Measurements from ENCODE around the gene GNAQ. TPM values are rescaled to one million over a fixed set of nuclear protein-coding genes. Genes with fewer than 3 reads are reported as not detected.

Gene GNAQ
- total RNA-seq, 1 experiment from 2014 or later, result 28.7 TPM

GRCh38 chr9:77759391-77759790 lies 272.2 kb downstream of the GNAQ start:
- intact Hi-C loops (cut with micrococcal nuclease), result no loop called here
- Histone ChIP-seq H3K9me2 (ENCODE audit: insufficient read depth) (no peaks in the 10 kb centered on the region), H3K9me3 (ENCODE audit: control insufficient read depth in 1 of 2, insufficient read depth in 1 of 2, low read depth in 1 of 2, low read length in 2 of 2) (no peaks in the 10 kb centered on the region), H4K20me1 (ENCODE audit: insufficient read depth) (no peaks in the 10 kb centered on the region), H3K4me1 (ENCODE audit: control insufficient read depth in 1 of 2, insufficient read depth in 2 of 2, low read length in 2 of 2) (no peaks in the 10 kb centered on the region), H3K79me2 (ENCODE audit: insufficient read depth, low read length) (no peaks in the 10 kb centered on the region), H3K4me2 (ENCODE audit: low read length) (no peak overlapping the region), H3K9ac (ENCODE audit: low read length) (no peak overlapping the region), H2AFZ (ENCODE audit: low read depth, low read length, poor library complexity, severe bottlenecking) (no peak overlapping the region), H3K4me3 (replicated peaks in 1 of 2; ENCODE audit: low read depth in 1 of 2, low read length in 2 of 2) (no peak overlapping the region), H3K27ac (ENCODE audit: low read depth, low read length) (no peak overlapping the region), H3K36me3 (ENCODE audit: control insufficient read depth in 1 of 2, insufficient read depth in 2 of 2, low read length in 2 of 2) (no peaks in the 10 kb centered on the region), H3K27me3 (ENCODE audit: insufficient read depth, low read length) (no peaks in the 10 kb centered on the region)
- TF ChIP-seq POLR2AphosphoS5 (IDR thresholded peaks at IDR 0.05; ENCODE audit: low read depth, low read length) (no peak), SP1 (IDR thresholded peaks at IDR 0.05; ENCODE audit: low read depth) (no peak), ZNF274 (IDR thresholded peaks at IDR 0.05; ENCODE audit: low read depth, low read length) (no peak), POLR2A (IDR thresholded peaks at IDR 0.05; ENCODE audit: borderline replicate concordance, extremely low read depth, insufficient read depth, insufficient read length) (no peak), EZH2phosphoT487 (IDR thresholded peaks at IDR 0.05; ENCODE audit: borderline replicate concordance) (no peak), TCF7L2 (IDR thresholded peaks at IDR 0.05; ENCODE audit: borderline replicate concordance, extremely low read depth, insufficient read depth, insufficient read length) (no peak), EGR1 (IDR thresholded peaks at IDR 0.05; ENCODE audit: low read depth) (no peak), CEBPB (IDR thresholded peaks at IDR 0.05; ENCODE audit: low read depth) (no peak), YY1 (IDR thresholded peaks at IDR 0.05; ENCODE audit: extremely low read depth, insufficient replicate concordance, low read depth, low read length) (no peak)
- ChIA-PET POLR2A (no interaction called here), CTCF (no interaction called here), RAD21 (ENCODE audit: low non-redundant PET in 1 of 2, low total read pairs in 2 of 2, uncharacterized antibody in 2 of 2, unreplicated experiment in 2 of 2) (no interaction called here)
- ATAC-seq (no peak), DNase-seq (ENCODE audit: low read depth, low spot score) (no peak)
- BruUV-seq (replicated peaks), result no TSS peak

- peak; percentile 49; the same call in 1 of the 2 replicates for ATAC-seq
- no TSS peak for BruUV-seq (replicated peaks)
These were observed 275.2 kb downstream of the GNAQ start for GRCh38 chr9:77756449-77756848.

More at GRCh38 chr9:77756449-77756848, 275.2 kb downstream of the GNAQ start:
- Histone ChIP-seq H3K4me1 (ENCODE audit: control insufficient read depth in 1 of 2, insufficient read depth in 2 of 2, low read length in 2 of 2) (no peaks in the 10 kb centered on the region), H3K4me2 (ENCODE audit: low read length) (no peak overlapping the region), H3K79me2 (ENCODE audit: insufficient read depth, low read length) (no peaks in the 10 kb centered on the region), H3K36me3 (ENCODE audit: control insufficient read depth in 1 of 2, insufficient read depth in 2 of 2, low read length in 2 of 2) (no peaks in the 10 kb centered on the region), H3K9ac (ENCODE audit: low read length) (no peak overlapping the region), H3K9me3 (ENCODE audit: control insufficient read depth in 1 of 2, insufficient read depth in 1 of 2, low read depth in 1 of 2, low read length in 2 of 2) (no peaks in the 10 kb centered on the region), H4K20me1 (ENCODE audit: insufficient read depth) (no peaks in the 10 kb centered on the region), H3K27me3 (ENCODE audit: insufficient read depth, low read length) (no peaks in the 10 kb centered on the region), H3K27ac (ENCODE audit: low read depth, low read length) (no peak overlapping the region), H3K9me2 (ENCODE audit: insufficient read depth) (no peaks in the 10 kb centered on the region), H3K4me3 (replicated peaks in 1 of 2; ENCODE audit: low read depth in 1 of 2, low read length in 2 of 2) (no peak overlapping the region), H2AFZ (ENCODE audit: low read depth, low read length, poor library complexity, severe bottlenecking) (no peak overlapping the region)
- intact Hi-C loops (cut with micrococcal nuclease), result no loop called here
- TF ChIP-seq CTCF (IDR thresholded peaks at IDR 0.05 in 2 of 3, conservative IDR thresholded peaks at IDR 0.05 in 1 of 3; ENCODE audit: borderline replicate concordance in 1 of 3, insufficient read depth in 1 of 3, low read depth in 2 of 3, low read length in 2 of 3), result peak in 1 of 3 experiments; percentile 19; a peak in 1 of 6 replicates
- no peak for TF ChIP-seq CBX3 (IDR thresholded peaks at IDR 0.05; ENCODE audit: low read depth)
- no peak for TF ChIP-seq POLR2AphosphoS5 (IDR thresholded peaks at IDR 0.05; ENCODE audit: low read depth, low read length)
- TF ChIP-seq EGR1 (IDR thresholded peaks at IDR 0.05; ENCODE audit: low read depth), result no peak
- TF ChIP-seq ZNF274 (IDR thresholded peaks at IDR 0.05; ENCODE audit: low read depth, low read length), result no peak
- no peak for TF ChIP-seq ZBTB33 (IDR thresholded peaks at IDR 0.05; ENCODE audit: extremely low read depth, insufficient replicate concordance, low read length)
- no peak for TF ChIP-seq SP1 (IDR thresholded peaks at IDR 0.05; ENCODE audit: low read depth)
- TF ChIP-seq RAD21 (IDR thresholded peaks at IDR 0.05; ENCODE audit: low read depth), result peak; percentile 17; the same call in 1 of the 2 replicates
- no peak for TF ChIP-seq SIN3A (IDR thresholded peaks at IDR 0.05; ENCODE audit: low read depth)
- TF ChIP-seq TCF7L2 (IDR thresholded peaks at IDR 0.05; ENCODE audit: borderline replicate concordance, extremely low read depth, insufficient read depth, insufficient read length), result no peak
- no peak for TF ChIP-seq EZH2phosphoT487 (IDR thresholded peaks at IDR 0.05; ENCODE audit: borderline replicate concordance)
- TF ChIP-seq EZH2 (IDR thresholded peaks at IDR 0.05), result no peak
- no peak for TF ChIP-seq YY1 (IDR thresholded peaks at IDR 0.05; ENCODE audit: extremely low read depth, insufficient replicate concordance, low read depth, low read length)
- no peak for TF ChIP-seq CEBPB (IDR thresholded peaks at IDR 0.05; ENCODE audit: low read depth)
- TF ChIP-seq JUND (IDR thresholded peaks at IDR 0.05), result no peak
- ChIA-PET RAD21 (ENCODE audit: low non-redundant PET in 1 of 2, low total read pairs in 2 of 2, uncharacterized antibody in 2 of 2, unreplicated experiment in 2 of 2) (no interaction called here), CTCF (no interaction called here), POLR2A (no interaction called here)
- no peak for DNase-seq (ENCODE audit: low read depth, low spot score)
